ENCODE data around the gene DKKL1.
"Not testable (repeated sequence)": the region's sequence is repeated elsewhere in the genome, so short reads cannot be mapped to it uniquely, and the experiment has no call there.

Gene DKKL1

GRCh38 chr19:49362048-49362928 lies 1.4 kb upstream of the DKKL1 start, which contains the start of gene TEAD2:
Gene TEAD2, minus strand, starts transcription at chr19:49362416. Its CDS starts 2,341 bp downstream, at chr19:49360075.
- DNase-seq, result no peak

- no peak for DNase-seq
These were observed 779 bp upstream of the DKKL1 start for GRCh38 chr19:49362929-49363267.

- no peak for DNase-seq
These were observed 533 bp downstream of the DKKL1 start for GRCh38 chr19:49364083-49364737.

- DNase-seq, result no peak
These were observed 2.4 kb downstream of the DKKL1 start for GRCh38 chr19:49366110-49366509.

- DNase-seq, result no peak
These were observed 5.2 kb downstream of the DKKL1 start for GRCh38 chr19:49368711-49369358.

GRCh38 chr19:49371184-49371583 lies 7.5 kb downstream of the DKKL1 start:
- DNase-seq, result no peak

- DNase-seq, result not testable (repeated sequence)
These were observed 9.5 kb downstream of the DKKL1 start for GRCh38 chr19:49373174-49373573.

- no peak for DNase-seq
These were observed 11.2 kb downstream of the DKKL1 start for GRCh38 chr19:49374665-49375434.

- no peak for DNase-seq
These were observed 14.8 kb downstream of the DKKL1 start for GRCh38 chr19:49378512-49378911.

- no peak for DNase-seq
These were observed 16.7 kb downstream of the DKKL1 start for GRCh38 chr19:49380391-49380790.

GRCh38 chr19:49382639-49383038 lies 19.0 kb downstream of the DKKL1 start:
- DNase-seq, result no peak

- DNase-seq, result no peak
These were observed 19.9 kb downstream of the DKKL1 start for GRCh38 chr19:49383599-49383998.

- DNase-seq, result no peak
These were observed 24.3 kb downstream of the DKKL1 start, which contains the start of gene KASH5 for GRCh38 chr19:49387936-49388372. Gene KASH5, plus strand, starts transcription at chr19:49388249. Its CDS starts 2,635 bp downstream, at chr19:49390884.

GRCh38 chr19:49389406-49389805 lies 25.7 kb downstream of the DKKL1 start:
- no peak for DNase-seq

- no peak for DNase-seq
These were observed 26.7 kb downstream of the DKKL1 start for GRCh38 chr19:49390131-49390928.

GRCh38 chr19:49390929-49391359 lies 27.3 kb downstream of the DKKL1 start:
- no peak for DNase-seq

GRCh38 chr19:49391581-49392399 lies 28.1 kb downstream of the DKKL1 start:
- DNase-seq, result peak; percentile 70

- no peak for DNase-seq
These were observed 30.2 kb downstream of the DKKL1 start for GRCh38 chr19:49393881-49394280.

- no peak for DNase-seq
These were observed 32.1 kb downstream of the DKKL1 start for GRCh38 chr19:49395581-49396407.
